GM19238 (cell line): ENCODE measurements around the gene FAU.

Experiments
- DNase-seq: peaks from one replicate; pipeline ENCODE4 v3.0.0; 2011; ENCODE audit warnings: low spot score; ENCODE audit not compliant: insufficient read length

FAU gene

GRCh38 chr11:65136515-65137096, 14.7 kb upstream of the FAU start:
- no peak for DNase-seq

GRCh38 chr11:65135633-65136145, 13.8 kb upstream of the FAU start:
- no peak for DNase-seq

DNA sequence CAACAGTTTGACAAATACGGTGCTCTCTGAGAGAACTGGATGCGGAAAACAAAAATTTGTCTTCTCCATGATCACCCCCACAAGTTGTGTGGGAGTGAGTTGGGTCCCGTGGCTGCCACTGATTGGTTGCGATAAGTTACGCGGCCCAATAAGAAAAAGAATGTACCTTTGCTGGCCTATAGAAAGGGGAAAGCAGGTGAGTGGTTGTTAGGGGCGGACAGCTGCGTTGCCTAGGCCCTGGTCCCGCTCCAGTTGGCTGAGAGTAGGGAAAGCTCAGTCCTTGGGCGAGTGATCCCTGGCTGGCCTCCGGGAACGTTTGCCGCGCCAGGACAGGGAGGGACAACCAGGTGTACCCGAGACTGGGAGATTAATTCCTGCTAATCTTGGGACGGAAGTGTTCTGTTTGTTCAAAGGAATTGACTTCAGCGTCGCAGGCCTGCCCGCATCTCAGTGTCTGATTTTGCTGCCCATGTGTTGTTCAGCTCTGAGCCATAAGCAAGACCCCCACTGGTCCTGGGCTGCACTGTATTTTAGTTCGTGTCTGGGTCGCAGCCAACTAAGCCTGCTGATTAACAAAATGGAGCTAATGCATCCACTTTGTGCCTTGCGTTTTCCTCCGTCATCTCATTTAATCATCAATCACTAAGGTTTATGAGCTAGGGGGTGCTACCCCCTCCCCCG, 13.2 kb upstream of the FAU start:
- DNase-seq = peak; percentile 86

- DNase-seq = peak; percentile 89
Observed at GRCh38 chr11:65134240-65134951, 12.5 kb upstream of the FAU start, which contains the start of gene SYVN1. Gene SYVN1, minus strand, starts transcription at chr11:65134519. Its CDS starts 918 bp downstream, at chr11:65133601.

GRCh38 chr11:65133724-65134123, 11.8 kb upstream of the FAU start:
- no peak for DNase-seq

DNA sequence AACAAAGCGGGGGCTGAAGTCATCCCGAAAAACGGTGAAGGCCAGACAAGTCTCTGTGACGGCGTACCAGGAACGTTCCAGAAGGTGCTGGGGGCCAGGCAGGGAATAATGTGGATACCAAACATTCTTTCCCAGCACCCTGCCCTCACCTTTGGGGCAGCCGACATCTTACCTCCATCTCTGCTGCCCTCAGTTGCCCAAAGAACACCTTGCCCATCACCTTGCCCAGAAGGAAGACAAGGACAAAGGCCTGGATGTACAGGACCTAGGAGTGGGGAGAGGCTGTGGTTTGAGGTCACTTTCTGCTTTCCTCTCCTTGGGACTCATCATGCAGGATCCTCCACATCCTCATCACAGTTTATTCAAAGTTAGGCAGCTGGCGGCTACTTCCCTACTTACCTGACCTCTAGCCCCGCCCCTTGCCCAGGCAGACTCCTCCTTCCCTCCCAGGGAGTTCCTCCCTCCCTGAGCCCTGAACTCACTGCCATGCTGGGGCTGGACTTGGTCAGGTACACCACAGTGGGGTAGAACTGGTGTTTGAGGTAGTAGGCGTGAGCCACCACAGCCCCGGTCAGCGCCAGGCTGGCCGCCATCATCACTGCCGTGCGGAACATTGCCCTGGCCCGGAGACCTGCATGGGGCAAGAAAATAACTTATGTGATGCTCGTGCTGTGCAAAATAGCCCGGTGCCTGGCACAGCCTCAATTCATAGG, 11.2 kb upstream of the FAU start:
- no peak for DNase-seq

GRCh38 chr11:65132238-65132987, 10.5 kb upstream of the FAU start:
- DNase-seq = no peak

- DNase-seq = no peak
Observed at GRCh38 chr11:65131895-65132237, 9.9 kb upstream of the FAU start.

DNA sequence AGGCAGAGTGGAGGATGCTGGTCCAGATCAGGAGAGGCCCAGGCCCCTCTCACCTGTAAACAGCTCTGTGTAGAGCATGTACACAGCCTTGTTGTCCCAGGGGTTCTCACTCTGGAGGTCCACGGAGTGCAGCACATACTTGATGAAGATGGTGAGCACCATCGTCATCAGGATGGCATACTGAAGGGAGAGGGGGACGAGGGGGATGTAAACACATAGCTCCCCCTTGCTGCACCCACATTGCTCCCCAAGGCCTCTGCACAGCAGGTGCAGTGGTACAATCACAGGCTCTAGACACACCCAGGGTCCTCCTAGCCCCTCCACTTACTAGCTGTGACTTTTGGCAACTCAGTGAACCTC, 9.5 kb upstream of the FAU start:
- DNase-seq = no peak

DNA sequence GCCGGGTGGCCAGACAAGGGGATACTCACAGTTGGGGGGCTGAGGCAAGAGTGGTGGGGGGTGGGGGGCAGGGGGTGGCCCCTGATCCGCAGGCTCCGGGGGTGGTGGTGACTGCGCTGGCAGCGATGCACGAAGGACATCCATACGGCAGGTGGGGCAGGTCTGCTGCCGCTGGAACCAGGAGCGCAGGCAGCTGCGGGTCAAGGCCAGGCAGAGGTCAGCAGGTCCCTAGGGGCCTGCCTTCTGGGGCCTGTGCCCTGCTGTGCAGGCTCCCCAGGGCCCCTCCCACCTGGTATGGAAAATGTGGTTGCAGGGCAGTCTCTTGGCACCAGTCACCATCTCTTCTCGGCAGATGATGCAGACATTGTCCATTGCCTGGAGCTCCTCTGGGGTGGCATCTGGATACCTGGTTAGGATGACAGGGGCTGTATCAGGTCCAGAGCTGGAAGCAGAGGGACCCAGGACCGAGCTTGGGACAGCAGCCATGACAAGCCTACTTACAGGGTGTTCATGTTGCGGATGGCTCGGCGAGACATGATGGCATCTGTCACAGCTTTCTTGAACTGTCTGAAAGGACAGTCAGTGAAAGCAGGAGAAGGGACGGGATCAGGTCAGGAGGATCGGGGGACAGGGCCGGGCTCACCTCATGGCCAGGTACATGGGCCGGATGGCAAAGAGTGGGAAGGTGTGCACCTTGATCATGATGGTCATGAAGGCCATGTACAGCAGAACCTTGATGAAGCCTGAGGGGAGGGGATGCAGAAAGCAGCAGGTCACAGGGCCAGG, 8.9 kb upstream of the FAU start:
- no peak for DNase-seq

DNA sequence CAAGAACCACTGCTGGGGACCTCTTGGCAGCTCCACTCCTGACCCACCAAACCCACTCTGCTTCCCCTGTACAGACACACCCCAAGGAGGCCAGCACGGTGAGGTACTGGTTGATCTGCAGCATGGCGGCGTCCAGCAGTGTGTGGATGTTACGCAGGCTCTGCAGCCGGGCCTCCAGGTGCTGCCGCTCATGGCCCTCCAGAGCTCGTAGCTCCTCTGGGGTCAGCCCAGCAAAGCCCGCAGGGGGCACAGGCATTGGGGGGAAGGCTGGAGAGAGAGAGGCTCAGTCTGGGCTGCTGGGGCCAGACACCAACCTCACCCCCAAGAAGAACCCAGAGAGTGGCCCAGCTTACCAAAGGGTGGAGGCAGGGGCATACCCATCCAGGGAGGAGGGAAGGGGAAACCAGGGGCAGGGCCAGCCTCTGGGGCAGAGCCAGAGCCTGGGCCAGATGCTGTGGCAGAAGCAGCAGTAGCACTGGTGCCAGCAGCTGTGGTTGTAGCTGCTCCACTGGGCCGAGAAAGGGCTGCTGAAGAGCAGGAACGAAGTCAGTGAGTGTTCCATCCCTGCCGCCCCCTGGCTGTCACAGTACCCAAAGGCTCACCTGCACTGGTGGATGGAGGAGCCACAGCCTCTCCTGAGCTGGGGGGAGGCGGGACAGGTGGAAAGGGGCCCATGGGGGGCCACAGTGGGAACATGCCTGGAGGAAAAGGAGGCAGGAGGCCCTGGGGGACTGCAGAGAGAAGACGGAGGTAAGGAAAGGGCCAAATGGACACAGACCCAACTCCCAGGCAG, 7.9 kb upstream of the FAU start:
- DNase-seq = no peak

DNA sequence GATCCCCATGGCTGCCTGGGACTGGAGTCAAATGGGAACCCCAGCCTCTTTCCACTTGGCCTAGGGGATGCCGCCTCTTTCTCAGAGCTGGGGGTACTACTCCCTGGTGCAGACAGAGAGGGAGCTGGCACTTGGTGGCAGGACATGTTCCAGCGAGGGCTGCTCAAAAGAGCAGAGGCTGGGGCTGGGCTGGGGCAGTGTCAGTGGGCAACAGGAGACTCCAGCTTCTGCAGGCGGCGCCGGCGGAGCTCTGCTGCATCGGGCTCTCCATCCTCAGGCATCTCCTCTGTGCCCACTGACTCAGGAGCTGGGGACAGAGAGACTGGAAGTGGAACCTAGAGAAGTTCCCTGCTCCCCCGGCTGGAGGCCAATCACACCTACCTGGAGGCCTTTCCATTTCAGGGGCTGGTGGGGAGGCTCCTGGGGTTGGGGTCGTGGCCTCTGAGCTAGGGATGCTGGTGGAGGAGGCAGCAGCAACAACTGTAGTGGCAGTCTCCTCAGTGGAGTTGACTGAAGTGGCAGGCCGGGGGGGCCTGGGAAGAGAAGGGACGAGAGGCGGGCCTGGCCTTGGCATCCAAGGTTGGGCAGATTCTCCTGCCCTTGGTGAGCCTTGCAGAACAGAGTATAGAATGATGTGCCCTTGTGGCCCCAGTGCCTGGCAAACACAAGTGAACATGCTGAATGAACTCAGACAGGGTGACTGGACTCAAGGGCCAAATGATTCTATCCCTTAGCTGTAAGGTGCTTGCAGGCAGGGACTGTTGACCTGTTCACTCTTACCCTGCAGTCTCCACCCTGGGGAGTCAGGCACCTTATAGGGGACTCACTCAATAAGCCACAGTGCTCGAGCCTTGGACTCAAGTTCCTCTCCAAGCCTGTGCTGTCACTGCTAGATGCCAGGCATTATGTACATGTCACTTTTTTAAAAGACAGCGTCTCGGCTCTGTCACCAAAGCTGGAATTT, 6.5 kb upstream of the FAU start:
- no peak for DNase-seq

DNA sequence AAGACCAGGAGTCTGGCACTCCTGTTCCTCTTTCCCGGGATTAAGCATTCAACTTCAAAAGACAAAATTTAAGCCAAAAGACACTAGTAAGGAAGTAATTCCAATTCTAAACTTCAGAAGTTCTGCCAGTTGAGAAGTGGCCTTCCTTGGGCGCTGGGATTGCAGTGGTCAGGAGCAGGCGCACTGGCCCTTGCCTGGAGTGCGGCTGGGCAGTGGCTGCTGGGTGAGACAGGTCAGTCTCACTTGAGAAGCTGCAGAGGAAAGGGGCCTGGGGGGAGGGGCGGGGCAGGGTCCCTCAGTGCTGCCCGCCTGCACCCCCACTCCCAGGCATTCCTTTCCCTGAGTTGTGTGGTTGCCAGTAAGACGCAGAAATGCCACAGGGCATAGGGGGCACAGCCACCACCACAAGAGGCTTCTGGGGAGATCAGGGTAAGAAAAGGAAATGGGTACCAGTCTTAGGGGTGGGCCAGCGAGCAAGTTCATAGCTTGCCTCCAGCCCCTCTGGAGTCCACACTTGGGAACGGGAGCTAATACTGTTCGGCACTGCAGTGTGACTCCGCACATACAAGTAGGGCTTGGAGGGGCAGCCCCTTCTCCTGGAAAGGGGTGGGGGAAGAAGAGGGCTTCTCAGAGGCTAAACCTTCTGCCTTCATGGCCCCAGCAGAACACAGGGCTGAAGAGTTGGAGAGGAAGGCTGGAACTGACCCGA, 5.7 kb upstream of the FAU start:
- no peak for DNase-seq

GRCh38 chr11:65126624-65127274, 4.8 kb upstream of the FAU start:
- no peak for DNase-seq

GRCh38 chr11:65125197-65126056, 3.5 kb upstream of the FAU start:
- DNase-seq = no peak

DNA sequence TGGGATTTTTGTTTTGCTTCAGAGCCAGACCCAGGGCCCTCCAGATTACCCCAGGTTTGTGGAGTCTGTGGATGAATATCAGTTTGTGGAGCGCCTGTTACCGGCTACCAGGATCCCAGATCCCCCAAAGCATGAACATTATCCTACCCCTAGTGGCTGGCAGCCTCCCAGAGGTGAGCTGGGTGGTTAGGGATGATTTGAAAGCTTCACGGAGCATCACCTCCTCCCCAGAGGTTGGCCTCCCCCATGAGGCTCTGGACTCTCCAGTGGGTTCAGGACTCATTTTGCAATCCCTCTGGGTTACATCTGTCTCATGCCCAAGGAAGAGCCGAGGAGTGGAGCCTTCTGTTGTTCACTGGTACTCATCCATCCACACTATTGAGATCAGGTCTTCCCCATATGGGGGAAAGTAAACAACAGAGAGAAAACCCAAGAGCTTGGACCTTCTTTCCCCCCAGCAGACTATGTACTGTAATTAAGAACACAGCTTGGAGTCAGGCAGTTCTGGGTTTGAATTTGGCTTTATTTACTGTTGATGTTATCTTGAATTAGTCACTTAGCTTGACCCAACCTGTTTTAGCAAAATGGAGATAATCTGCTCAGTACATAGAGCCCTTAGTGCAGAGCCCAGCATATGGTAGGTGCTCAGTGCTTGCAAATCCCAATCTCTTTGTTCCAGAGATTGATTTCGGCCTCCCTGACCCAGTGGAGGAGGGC, 2.7 kb upstream of the FAU start:
- no peak for DNase-seq
